ENCODE measurements around the gene WDR73. TPM values are rescaled to one million over a fixed set of nuclear protein-coding genes. Genes with fewer than 3 reads are reported as not detected.
A peak's percentile ranks its signal among the peaks of the same experiment; 100 is the strongest.

The WDR73 gene
- total and polyA plus RNA-seq, 2 of the 8 experiments (the other 6 are each of a cell fraction or from before 2014, with no cell fraction given) = 22.7 to 23.1 TPM

- Histone ChIP-seq H3K79me2 (ENCODE audit: control insufficient read depth in 1 of 2, insufficient read depth in 2 of 2, low read length in 2 of 2) (no peaks in the 10 kb centered on the region), H2BK12ac (ENCODE audit: low read depth, low read length) (no peak overlapping the region; the same call in 1 of the 2 replicates), H2BK5ac (ENCODE audit: low read depth, low read length) (no peak overlapping the region), H3K9me3 (ENCODE audit: insufficient read depth in 2 of 2, low read depth in 1 of 2, low read length in 1 of 2) (no peaks in the 10 kb centered on the region), H3K23me2 (ENCODE audit: low read depth, low read length) (peaks cover 13% of the 10 kb centered on the region), H3K4me3 (ENCODE audit: extremely low read depth in 1 of 4, insufficient read depth in 2 of 4, low read depth in 3 of 4, low read length in 4 of 4) (no peak overlapping the region), H3K27ac (ENCODE audit: low read depth, low read length) (no peak overlapping the region), H2BK20ac (ENCODE audit: low read length) (no peak overlapping the region), H3K79me1 (ENCODE audit: low read depth, low read length) (no peaks in the 10 kb centered on the region), H3K4me1 (replicated peaks in 1 of 4; ENCODE audit: control insufficient read depth in 3 of 4, insufficient read depth in 4 of 4, low read length in 3 of 4) (peaks cover 0 to 6% (median 4%) of the 10 kb centered on the region in 4 experiments; a peak in 6 of 7 replicates), H4K5ac (ENCODE audit: insufficient read length, low read depth, low read length) (no peak overlapping the region), H3K56ac (replicated peaks; ENCODE audit: insufficient read length, low read depth, low read length) (no peak overlapping the region), H3K9ac (replicated peaks in 1 of 4; ENCODE audit: extremely low read depth in 1 of 4, low read depth in 3 of 4, low read length in 3 of 4) (no peak overlapping the region), H4K8ac (ENCODE audit: extremely low read depth, insufficient read depth, low read length) (no peak overlapping the region), H2AK5ac (ENCODE audit: low read depth, low read length) (no peak overlapping the region), H2BK15ac (ENCODE audit: low read length) (no peak overlapping the region), H3K4ac (replicated peaks; ENCODE audit: insufficient read length, low read depth, low read length) (peak overlapping the region; percentile 16), H3K36me3 (ENCODE audit: control insufficient read depth in 2 of 4, insufficient read depth in 4 of 4, low read length in 3 of 4) (peaks cover 3 to 23% (median 10%) of the 10 kb centered on the region in 4 experiments; a peak in 7 of 8 replicates), H4K91ac (replicated peaks; ENCODE audit: insufficient read length, low read length) (peak overlapping the region; percentile 12), H3K23ac (ENCODE audit: insufficient read length) (no peak overlapping the region), H2BK120ac (replicated peaks; ENCODE audit: low read depth, low read length) (no peak overlapping the region), H3K14ac (ENCODE audit: insufficient read length) (no peak overlapping the region), H3K4me2 (ENCODE audit: insufficient read depth in 1 of 2, low read depth in 2 of 2, low read length in 2 of 2) (no peak overlapping the region), H3K27me3 (replicated peaks in 1 of 4; ENCODE audit: control insufficient read depth in 3 of 4, extremely low read depth in 1 of 4, insufficient read depth in 3 of 4, low read length in 3 of 4) (peaks cover 0 to 9% (median 0%) of the 10 kb centered on the region in 4 experiments; a peak in 4 of 7 replicates), H2AFZ (ENCODE audit: low read length) (0 out of 2 replicates have a peak overlapping the region, but pooled peaks have one; percentile 24), H4K20me1 (replicated peaks in 1 of 2; ENCODE audit: control insufficient read depth in 1 of 2, insufficient read depth in 2 of 2, low read length in 2 of 2) (peaks cover 0 to 2% of the 10 kb centered on the region in 2 experiments), H3K18ac (ENCODE audit: extremely low read depth, low read length) (no peak overlapping the region)
- DNase-seq (ENCODE audit: low read depth in 1 of 2, low spot score in 2 of 2) = no peak
- TF ChIP-seq MAX (IDR thresholded peaks at IDR 0.05) = peak; percentile 81
- peak in 2 of 3 experiments; percentile 59 to 70; a peak in 3 of 4 replicates for TF ChIP-seq CTCF (IDR thresholded peaks at IDR 0.05; ENCODE audit: control extremely low read depth in 1 of 3, insufficient read depth in 1 of 3, low read depth in 1 of 3, low read length in 3 of 3)
- no peak for TF ChIP-seq CREB1 (IDR thresholded peaks at IDR 0.05)
- peak in 1 of 2 experiments; percentile 74; a peak in 2 of 4 replicates for TF ChIP-seq SIN3A (conservative IDR thresholded peaks at IDR 0.05 in 1 of 2, IDR thresholded peaks at IDR 0.05 in 1 of 2; ENCODE audit: low read depth in 1 of 2, low read length in 2 of 2)
- TF ChIP-seq BCL11A (IDR thresholded peaks at IDR 0.05; ENCODE audit: low read depth in 2 of 2, low read length in 2 of 2) = no peak
- TF ChIP-seq RAD21 (IDR thresholded peaks at IDR 0.05 in 1 of 2, conservative IDR thresholded peaks at IDR 0.05 in 1 of 2; ENCODE audit: low read depth in 2 of 2, low read length in 2 of 2) = peak; percentile 83
- 0 out of 2 replicates have a peak, but pooled peaks have one; percentile 13 for TF ChIP-seq YY1 (IDR thresholded peaks at IDR 0.05; ENCODE audit: low read depth, low read length)
- 65% methylated on average over 3 of the region's 3 CpGs; no CpG with 5 or more reads in 1 of the 2 experiments for WGBS, 2 experiments (ENCODE audit: extremely low coverage in 1 of 2, insufficient coverage in 1 of 2, insufficient read length in 1 of 2, insufficient replicate concordance in 2 of 2, low coverage in 1 of 2, low lambda C conversion rate in 2 of 2, missing lambda C conversion rate in 1 of 2)
- no peak for FAIRE-seq
- ChIA-PET POLR2A (ENCODE audit: partially characterized antibody) (interaction anchor here (0.7 to 3.1 kb wide), 10 partner anchors 11 to 51 kb away, joined by 3 to 32 read pairs (median 4); partner anchors contain the start of genes WDR73 and ZSCAN2), CTCF (ENCODE audit: partially characterized antibody) (interaction anchor here (0.6 to 7.3 kb wide), 17 partner anchors 9 to 83 kb away, joined by 3 to 61 read pairs (median 7); partner anchors contain the start of genes NMB, WDR73 and ZSCAN2)
Observed at GRCh38 chr15:84638103-84638502, 16.0 kb downstream of the WDR73 start.
